ENCODE results near the gene CHTF18. TPM values are rescaled to one million over a fixed set of nuclear protein-coding genes. Genes with fewer than 3 reads are reported as not detected.

Gene CHTF18
- total RNA-seq, 1 donor from 2014 or later: 4.9 TPM

DNA sequence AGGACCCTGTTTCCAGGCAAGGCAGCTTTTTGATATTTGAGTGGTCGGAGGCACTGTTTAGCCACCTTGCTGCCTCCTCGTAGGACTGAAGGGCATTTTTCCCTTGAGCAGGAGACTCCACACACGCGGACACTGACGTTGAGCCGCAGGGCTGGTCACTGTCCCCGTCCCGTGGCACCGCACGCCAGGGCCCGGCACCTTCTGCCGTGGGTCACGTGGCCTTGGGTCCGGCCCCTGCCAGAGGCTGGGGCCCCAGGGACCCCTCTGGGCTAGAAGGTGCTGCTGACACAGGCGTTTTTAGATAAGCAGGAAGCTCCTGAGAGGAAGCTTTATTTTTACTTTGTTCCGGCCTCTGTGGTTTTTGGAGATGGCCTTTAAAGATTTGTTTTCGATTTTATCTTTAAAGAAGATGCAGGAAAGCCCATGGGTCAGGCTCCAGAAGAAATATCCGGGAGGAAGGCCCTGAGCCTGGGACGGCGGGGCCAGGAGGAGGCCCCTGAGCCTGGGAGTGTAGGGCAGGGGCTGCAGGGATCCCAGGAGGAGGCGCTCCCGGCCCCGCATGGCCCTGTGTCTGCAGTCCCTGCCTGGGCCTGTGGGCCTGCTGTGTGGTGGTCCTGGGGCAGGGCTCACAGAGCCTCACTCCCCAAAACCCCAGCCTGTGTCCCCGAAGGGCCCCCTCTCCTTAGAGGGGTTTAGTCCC, 42.6 kb downstream of the CHTF18 start:
- intact Hi-C loops (cut with DNase I): no loop called here
- TF ChIP-seq POLR2A (IDR thresholded peaks at IDR 0.05): no peak
- no peak for TF ChIP-seq CTCF (IDR thresholded peaks at IDR 0.05)
- TF ChIP-seq POLR2AphosphoS5 (IDR thresholded peaks at IDR 0.05; ENCODE audit: insufficient read depth in 1 of 2, low read depth in 1 of 2): no peak
- H3K36me3 ChIP-seq: no peaks in the 10 kb centered on the region
- peaks cover 2% of the 10 kb centered on the region for H3K9me3 ChIP-seq
- no peak overlapping the region for H3K4me3 ChIP-seq
- H3K27me3 ChIP-seq: no peaks in the 10 kb centered on the region
- H3K27ac ChIP-seq: no peak overlapping the region
- H3K4me1 ChIP-seq: no peaks in the 10 kb centered on the region
- no peak for DNase-seq (ENCODE audit: extremely low spot score in 2 of 2)

DNA sequence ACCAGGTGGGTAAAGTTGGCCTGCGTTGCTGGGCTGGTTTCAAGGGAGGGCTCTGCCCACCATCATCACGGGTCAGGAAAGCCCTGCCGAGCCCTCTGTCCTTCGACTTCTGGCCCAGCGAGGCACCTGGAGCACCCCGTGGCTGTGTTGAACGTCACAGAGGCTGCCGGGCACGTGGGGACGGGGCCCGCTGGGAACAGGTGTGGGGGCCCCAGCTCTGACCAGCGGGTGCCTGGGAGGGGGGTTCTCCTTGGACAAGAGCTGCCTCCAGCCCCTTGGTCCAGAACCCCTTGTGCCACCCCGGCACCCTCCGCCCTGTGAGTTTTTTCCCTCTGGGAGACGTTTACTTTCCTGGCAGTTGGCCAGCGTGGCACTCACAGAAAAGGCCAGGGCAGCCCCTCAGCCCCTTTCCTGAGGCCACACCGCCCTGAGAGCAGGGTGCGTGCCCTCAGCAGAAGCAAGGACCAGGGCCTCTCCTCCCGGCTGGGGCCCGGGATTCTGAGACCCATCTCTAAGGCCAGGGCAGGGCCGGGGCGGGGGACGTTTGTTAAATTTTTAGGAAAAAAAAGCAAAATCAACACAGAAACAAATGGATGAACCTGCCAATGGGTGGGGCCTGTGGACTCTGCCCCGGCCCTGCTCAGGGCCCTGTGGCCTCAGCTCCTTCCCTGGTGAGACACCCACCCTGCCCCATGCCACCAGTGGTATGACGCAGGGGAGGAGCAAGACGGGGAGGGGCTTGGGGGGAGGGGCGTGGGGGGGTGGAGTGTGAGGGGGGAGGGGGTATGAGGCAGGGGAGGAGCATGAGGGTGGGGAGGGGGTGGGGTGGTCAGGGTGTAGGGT, 43.4 kb downstream of the CHTF18 start:
- Histone ChIP-seq H3K4me3 (no peak overlapping the region), H3K4me1 (no peaks in the 10 kb centered on the region), H3K27ac (no peak overlapping the region), H3K36me3 (no peaks in the 10 kb centered on the region), H3K9me3 (peaks cover 10% of the 10 kb centered on the region), H3K27me3 (no peaks in the 10 kb centered on the region)
- DNase-seq (ENCODE audit: extremely low spot score in 2 of 2): no peak
- TF ChIP-seq CTCF (IDR thresholded peaks at IDR 0.05) (no peak), POLR2A (IDR thresholded peaks at IDR 0.05) (no peak), POLR2AphosphoS5 (IDR thresholded peaks at IDR 0.05; ENCODE audit: insufficient read depth in 1 of 2, low read depth in 1 of 2) (no peak)
- intact Hi-C loops (cut with DNase I): no loop called here

DNA sequence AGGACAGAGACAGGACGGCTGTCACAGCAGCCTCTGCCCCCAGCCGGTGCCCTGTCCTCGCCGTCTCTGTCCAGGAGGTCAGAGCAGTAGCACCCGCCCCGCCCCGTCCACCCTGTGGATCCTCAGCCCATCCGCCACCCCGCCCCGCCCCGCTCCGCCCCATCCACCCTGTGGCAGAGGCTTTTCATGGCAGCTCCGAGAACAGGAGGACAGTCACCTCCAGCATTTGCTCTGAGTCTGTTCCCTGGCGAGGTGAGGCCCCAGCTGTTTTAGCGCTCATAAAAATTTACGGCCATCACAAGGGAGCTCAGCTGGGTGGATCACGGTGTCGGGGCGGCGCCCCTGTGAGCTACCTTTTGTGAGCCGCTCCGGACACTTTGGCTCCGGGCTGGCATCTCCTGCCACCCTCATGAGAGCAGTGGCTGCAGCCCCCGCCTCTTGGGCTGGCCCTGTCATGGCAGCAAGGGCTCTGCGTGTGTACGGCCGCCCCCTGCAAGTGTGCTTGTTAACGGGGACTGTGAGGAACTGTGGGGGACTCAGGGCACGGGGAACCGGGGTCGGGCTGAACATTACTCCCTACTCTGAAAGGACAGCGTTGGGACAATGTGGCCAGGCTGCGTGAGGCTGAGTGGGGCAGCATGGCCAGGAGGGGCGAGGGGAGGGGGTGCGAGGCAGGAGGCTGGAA, 44.4 kb downstream of the CHTF18 start:
- H3K4me3 ChIP-seq: no peak overlapping the region
- no peak for DNase-seq (ENCODE audit: extremely low spot score in 2 of 2)
- no peak overlapping the region for H3K27ac ChIP-seq
- intact Hi-C loops (cut with DNase I): no loop called here
- H3K36me3 ChIP-seq: no peaks in the 10 kb centered on the region
- H3K27me3 ChIP-seq: no peaks in the 10 kb centered on the region
- no peaks in the 10 kb centered on the region for H3K4me1 ChIP-seq
- TF ChIP-seq CTCF (IDR thresholded peaks at IDR 0.05): no peak
- no peak for TF ChIP-seq POLR2A (IDR thresholded peaks at IDR 0.05)
- TF ChIP-seq POLR2AphosphoS5 (IDR thresholded peaks at IDR 0.05; ENCODE audit: insufficient read depth in 1 of 2, low read depth in 1 of 2): no peak
- peaks cover 13% of the 10 kb centered on the region for H3K9me3 ChIP-seq

GRCh38 chr16:833411-833810, 45.0 kb downstream of the CHTF18 start:
- intact Hi-C loops (cut with DNase I): no loop called here
- no peaks in the 10 kb centered on the region for H3K4me1 ChIP-seq
- no peak for DNase-seq (ENCODE audit: extremely low spot score in 2 of 2)
- H3K36me3 ChIP-seq: no peaks in the 10 kb centered on the region
- H3K4me3 ChIP-seq: no peak overlapping the region
- H3K27ac ChIP-seq: no peak overlapping the region
- H3K27me3 ChIP-seq: no peaks in the 10 kb centered on the region
- peaks cover 13% of the 10 kb centered on the region for H3K9me3 ChIP-seq
- no peak for TF ChIP-seq POLR2A (IDR thresholded peaks at IDR 0.05)
- no peak for TF ChIP-seq POLR2AphosphoS5 (IDR thresholded peaks at IDR 0.05; ENCODE audit: insufficient read depth in 1 of 2, low read depth in 1 of 2)
- TF ChIP-seq CTCF (IDR thresholded peaks at IDR 0.05): no peak

All from vagina (tissue), 2 donors.